Adrenal gland (tissue), 12 donors: ENCODE data around the gene PPP1R7. TPM values are rescaled to one million over a fixed set of nuclear protein-coding genes. Genes with fewer than 3 reads are reported as not detected.

Source experiments
- DNase-seq, 7 donors: peaks; one replicate each; pipeline ENCODE4 v3.0.0-alpha.2; 2019 to 2020
- H3K27ac ChIP-seq, 5 donors: fragments of 200-600 bp; sonication (generic) in 4 of 5; 1 replicate in 3 of 5; 2 replicates in 2 of 5; pipeline versions ENCODE4 v1.5.1 to v1.8.0; 2016 to 2020; ENCODE audit warnings: mild to moderate bottlenecking in 1 of 5
- H3K27me3 ChIP-seq: fragments of 200-600 bp; 2 replicates; pipeline ENCODE4 v1.8.0; 2021
- H3K36me3 ChIP-seq, 2 donors: fragments of 200-600 bp; replicated peaks in 1 of 2; 1 replicate in 1 of 2; 2 replicates in 1 of 2; pipeline versions ENCODE4 v1.5.1 to v1.8.0; 2018 to 2022
- H3K4me1 ChIP-seq, 2 donors: fragments of 200-600 bp; replicated peaks in 1 of 2; 1 replicate in 1 of 2; 2 replicates in 1 of 2; pipeline versions ENCODE4 v1.5.1 to v1.8.0; 2018 to 2021
- H3K4me3 ChIP-seq, 4 donors: fragments of 200-600 bp; sonication (generic) in 3 of 4; one replicate each; pipeline ENCODE4 v1.5.1; 2016 to 2018
- H3K9me3 ChIP-seq, 3 donors: fragments of 200-600 bp; sonication (generic) in 1 of 3; replicated peaks in 1 of 3; 1 replicate in 2 of 3; 2 replicates in 1 of 3; pipeline versions ENCODE4 v1.5.1 to v1.8.0; 2016 to 2021
- CTCF ChIP-seq, 6 experiments: fragments of 450-650 bp in 4 of 6; fragments of 200-600 bp in 2 of 6; sonication (generic) in 1 of 6; IDR thresholded peaks; 1 replicate in 5 of 6; 2 replicates in 1 of 6; pipeline versions ENCODE4 v1.5.1 to v1.8.0; 2016 to 2021; ENCODE audit warnings: antibody characterized with exemption in 6 of 6, mild to moderate bottlenecking in 2 of 6, moderate library complexity in 1 of 6
- POLR2A ChIP-seq, 2 donors: fragments of 450-650 bp; IDR thresholded peaks; one replicate each; pipeline ENCODE4 v1.6.1; 2017; ENCODE audit warnings: antibody characterized with exemption in 2 of 2, mild to moderate bottlenecking in 2 of 2, moderate library complexity in 1 of 2
- whole genome bisulfite sequencing, 4 donors: extraction: QIAGEN DNeasy Blood & Tissue Kit in 2 of 4; methylation state at CpG; one replicate each; pipeline versions ENCODE4 v1.1.5 to v1.1.7; 2013 to 2017; 5-methylcytosine and 5-hydroxymethylcytosine counted together
- intact Hi-C, 2 donors: fragments of 100-400 bp; cut with DNase I; formaldehyde crosslinking; loops; one replicate each; pipeline versions ENCODE4 v1.14.1 to v1.15.0; 2022 to 2023
- polyA plus RNA-seq, 3 donors: library from polyadenylated mRNA; stranded (reverse); fragments of 200-250 nt in 2 of 3; fragments of 350-450 nt in 1 of 3; fragmentation: Illumina TruSeq in 1 of 3; extraction: RNeasy Lipid Tissue Mini Kit (QIAGEN cat#74804) in 1 of 3; gene quantifications; one replicate each; pipeline ENCODE4 v1.2.3, GENCODE V29; 2013 to 2014
- total RNA-seq, 9 donors: library from RNA; depleted of rRNA in 4 of 9; stranded (reverse); fragments of >200 nt in 4 of 9; fragments of 120-200 nt in 1 of 9; fragmentation: NEBNext Ultra II Directional in 1 of 9; extraction: Animal tissue kit (Norgen Biotek cat#: 25700) in 1 of 9; gene quantifications; one replicate each; pipeline versions ENCODE4 v1.1.0 to v1.2.4, GENCODE V29; 2013 to 2023
- donor health status: healthy with polysubstance abuse.
- donor health status: Bipolar disorder and iron deficiency.
- donor health status: DM: yes; HTN: yes; CAD: no.
- donor health status: DM: no; HTN: no; CAD: no.
- donor health status: DM: no; HTN: no; CAD: no.
- donor health status: DM: yes; HTN: yes; CAD: no.

PPP1R7 gene
- total and polyA plus RNA-seq, 12 donors, result 26.2 to 128 (median 63.1) TPM

GRCh38 chr2:241214766-241215165 is 64.5 kb downstream of the PPP1R7 start:
- H3K27me3 ChIP-seq, result no peaks in the 10 kb centered on the region
- peaks cover 11% of the 10 kb centered on the region in 2 donors for H3K4me1 ChIP-seq
- DNase-seq, result no peak
- H3K36me3 ChIP-seq, result no peaks in the 10 kb centered on the region
- no peak overlapping the region for H3K27ac ChIP-seq
- no peak for TF ChIP-seq POLR2A (IDR thresholded peaks at IDR 0.05)
- TF ChIP-seq CTCF (IDR thresholded peaks at IDR 0.05), result no peak
- H3K9me3 ChIP-seq, result no peaks in the 10 kb centered on the region
- no peak overlapping the region for H3K4me3 ChIP-seq
- WGBS, 4 donors, result 81 to 100% (median 90%) methylated on average over 2 to 12 of the region's 12 CpGs
- intact Hi-C loops, result loop anchor here in 1 of 2 donors (10.0 kb wide), 1 partner anchor 360 kb away; no protein-coding TSS in a partner anchor

- no peaks in the 10 kb centered on the region for H3K27me3 ChIP-seq
- intact Hi-C loops, result loop anchor here in 1 of 2 donors (10.0 kb wide), 1 partner anchor 361 kb away; no protein-coding TSS in a partner anchor
- no peaks in the 10 kb centered on the region for H3K9me3 ChIP-seq
- no peak overlapping the region for H3K4me3 ChIP-seq
- no peaks in the 10 kb centered on the region for H3K36me3 ChIP-seq
- no peak for DNase-seq
- H3K4me1 ChIP-seq, result peaks cover 11% of the 10 kb centered on the region in 2 donors
- 66 to 72% (median 71%) methylated on average over 8 to 9 of the region's 9 CpGs; no CpG with 5 or more reads in 1 of the 4 donors for WGBS, 4 donors
- no peak overlapping the region for H3K27ac ChIP-seq
- TF ChIP-seq POLR2A (IDR thresholded peaks at IDR 0.05) (no peak), CTCF (IDR thresholded peaks at IDR 0.05) (no peak)
These were observed 65.2 kb downstream of the PPP1R7 start for GRCh38 chr2:241215421-241215820.

GRCh38 chr2:241216211-241216761 is 66.0 kb downstream of the PPP1R7 start:
- WGBS, 4 donors, result 69 to 100% (median 80%) methylated on average over 1 to 14 of the region's 14 CpGs

More at GRCh38 chr2:241216211-241216761, 66.0 kb downstream of the PPP1R7 start:
- no peak for TF ChIP-seq POLR2A (IDR thresholded peaks at IDR 0.05)
- TF ChIP-seq CTCF (IDR thresholded peaks at IDR 0.05), result no peak
- intact Hi-C loops, result loop anchor here in 1 of 2 donors (10.0 kb wide), 1 partner anchor 361 kb away; no protein-coding TSS in a partner anchor
- Histone ChIP-seq H3K27ac (no peak overlapping the region), H3K27me3 (no peaks in the 10 kb centered on the region), H3K9me3 (no peaks in the 10 kb centered on the region), H3K36me3 (no peaks in the 10 kb centered on the region), H3K4me1 (peaks cover 11% of the 10 kb centered on the region in 2 donors), H3K4me3 (no peak overlapping the region)
- DNase-seq, result no peak
